GM12891 (cell line): ENCODE results near the gene CACNG1.
"Not testable (repeated sequence)": the region's sequence is repeated elsewhere in the genome, so short reads cannot be mapped to it uniquely, and the experiment has no call there.

ENCODE experiments used
- PAX5 ChIP-seq: IDR thresholded peaks from 2 replicates; pipeline ENCODE4 v1.6.1; 2011; ENCODE audit warnings: low read length, moderate library complexity, mild to moderate bottlenecking; ENCODE audit not compliant: insufficient read depth, severe bottlenecking
- POLR2A ChIP-seq: IDR thresholded peaks from 2 replicates; pipeline ENCODE4 v1.6.1; 2011; ENCODE audit warnings: low read depth, low read length, control low read depth
- POLR2AphosphoS5 ChIP-seq: IDR thresholded peaks from 2 replicates; pipeline ENCODE4 v1.6.1; 2011; ENCODE audit warnings: low read depth, low read length, control low read depth
- TAF1 ChIP-seq: IDR thresholded peaks from 2 replicates; pipeline ENCODE4 v1.6.1; 2011; ENCODE audit warnings: low read depth, low read length, control low read depth

DNA sequence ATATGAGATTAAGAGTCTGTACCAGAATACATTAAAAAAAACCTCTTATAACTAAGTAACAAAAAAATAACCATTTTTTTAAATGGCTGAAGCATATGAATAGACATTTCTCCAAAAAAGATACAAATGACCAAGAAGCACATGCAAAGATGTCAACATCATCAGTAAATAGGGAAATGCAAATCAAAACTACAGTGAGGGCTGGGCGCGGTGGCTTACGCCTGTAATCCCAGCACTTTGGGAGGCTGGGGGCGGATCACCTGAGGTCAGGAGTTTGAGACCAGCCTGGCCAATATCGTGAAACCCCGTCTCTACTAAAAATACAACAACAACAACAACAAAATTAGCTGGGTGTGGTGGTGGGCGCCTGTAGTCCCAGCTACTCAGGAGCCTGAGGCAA lies 60.3 kb downstream of the CACNG1 start:
- not testable (repeated sequence) for TF ChIP-seq POLR2AphosphoS5, POLR2A, PAX5, TAF1
